HuH-7 (cell line): ENCODE data around the gene AIM2.
"Not testable (repeated sequence)": the region's sequence is repeated elsewhere in the genome, so short reads cannot be mapped to it uniquely, and the experiment has no call there.

Experiments
- DNase-seq: peaks from one replicate; pipeline ENCODE4 v3.0.0; 2011; ENCODE audit warnings: low spot score

The AIM2 gene

GRCh38 chr1:159076438-159077119 lies at the start of gene AIM2:
AIM2 (minus strand) TSS chr1:159076766; CDS start chr1:159073499, 3,267 bp downstream.
- DNase-seq = no peak

- no peak for DNase-seq
Observed at GRCh38 chr1:159123587-159123986, 47.0 kb upstream of the AIM2 start.

GRCh38 chr1:159122005-159122621 lies 45.5 kb upstream of the AIM2 start:
- no peak for DNase-seq

GRCh38 chr1:159121526-159121925 lies 45.0 kb upstream of the AIM2 start:
- DNase-seq = no peak

- no peak for DNase-seq
Observed at GRCh38 chr1:159120317-159120716, 43.8 kb upstream of the AIM2 start.

GRCh38 chr1:159113596-159114433 lies 37.2 kb upstream of the AIM2 start:
- no peak for DNase-seq

- DNase-seq = not testable (repeated sequence)
Observed at GRCh38 chr1:159103021-159103420, 26.5 kb upstream of the AIM2 start.

- no peak for DNase-seq
Observed at GRCh38 chr1:159100589-159100988, 24.0 kb upstream of the AIM2 start.

- DNase-seq = no peak
Observed at GRCh38 chr1:159098596-159098995, 22.0 kb upstream of the AIM2 start.

GRCh38 chr1:159092036-159092760 lies 15.6 kb upstream of the AIM2 start:
- DNase-seq = no peak

GRCh38 chr1:159091607-159092031 lies 15.1 kb upstream of the AIM2 start:
- DNase-seq = no peak

GRCh38 chr1:159091180-159091560 lies 14.6 kb upstream of the AIM2 start:
- no peak for DNase-seq

GRCh38 chr1:159090286-159091179 lies 14.0 kb upstream of the AIM2 start:
- no peak for DNase-seq

- no peak for DNase-seq
Observed at GRCh38 chr1:159089184-159089791, 12.7 kb upstream of the AIM2 start.

- DNase-seq = no peak
Observed at GRCh38 chr1:159088546-159089183, 12.1 kb upstream of the AIM2 start.

- DNase-seq = no peak
Observed at GRCh38 chr1:159088050-159088449, 11.5 kb upstream of the AIM2 start.

- no peak for DNase-seq
Observed at GRCh38 chr1:159084867-159085266, 8.3 kb upstream of the AIM2 start.

GRCh38 chr1:159084152-159084551 lies 7.6 kb upstream of the AIM2 start:
- DNase-seq = no peak

- no peak for DNase-seq
Observed at GRCh38 chr1:159083013-159083412, 6.4 kb upstream of the AIM2 start.

- DNase-seq = no peak
Observed at GRCh38 chr1:159081626-159082025, 5.1 kb upstream of the AIM2 start.
